GM19397 (cell line): ENCODE results near the gene TCF7L2.

Experiments used
- ATAC-seq: cut with Tn5 transposase; IDR thresholded peaks from one replicate; pipeline ENCODE4 v1.9.1; 2021; ENCODE audit warnings: mild to moderate bottlenecking, moderate library complexity; ENCODE audit not compliant: unreplicated experiment

Gene TCF7L2

GRCh38 chr10:113139699-113140098, 189.7 kb downstream of the TCF7L2 start:
- ATAC-seq, result no peak

GRCh38 chr10:113140143-113141011, 190.3 kb downstream of the TCF7L2 start:
- ATAC-seq, result no peak

- no peak for ATAC-seq
Observed at GRCh38 chr10:113142601-113143362, 192.7 kb downstream of the TCF7L2 start.

GRCh38 chr10:113144576-113144975, 194.5 kb downstream of the TCF7L2 start:
- ATAC-seq, result no peak

- ATAC-seq, result no peak
Observed at GRCh38 chr10:113148071-113148825, 198.2 kb downstream of the TCF7L2 start.

GRCh38 chr10:113148901-113149300, 198.9 kb downstream of the TCF7L2 start:
- ATAC-seq, result no peak

GRCh38 chr10:113149626-113150025, 199.6 kb downstream of the TCF7L2 start:
- no peak for ATAC-seq

GRCh38 chr10:113151190-113151666, 201.2 kb downstream of the TCF7L2 start:
- ATAC-seq, result no peak

- ATAC-seq, result no peak
Observed at GRCh38 chr10:113153493-113154102, 203.6 kb downstream of the TCF7L2 start.

- ATAC-seq, result no peak
Observed at GRCh38 chr10:113157441-113157840, 207.4 kb downstream of the TCF7L2 start.

GRCh38 chr10:113158183-113158582, 208.1 kb downstream of the TCF7L2 start:
- ATAC-seq, result no peak

- ATAC-seq, result no peak
Observed at GRCh38 chr10:113159563-113159962, 209.5 kb downstream of the TCF7L2 start.

GRCh38 chr10:113160641-113161040, 210.6 kb downstream of the TCF7L2 start:
- ATAC-seq, result no peak

GRCh38 chr10:113161066-113161465, 211.0 kb downstream of the TCF7L2 start:
- no peak for ATAC-seq

- no peak for ATAC-seq
Observed at GRCh38 chr10:113162960-113163359, 212.9 kb downstream of the TCF7L2 start.

- no peak for ATAC-seq
Observed at GRCh38 chr10:113165673-113166072, 215.6 kb downstream of the TCF7L2 start.

GRCh38 chr10:113167702-113168101, 217.7 kb downstream of the TCF7L2 start:
- ATAC-seq, result no peak

GRCh38 chr10:113168584-113168983, 218.5 kb downstream of the TCF7L2 start:
- no peak for ATAC-seq

GRCh38 chr10:113169111-113169510, 219.1 kb downstream of the TCF7L2 start:
- no peak for ATAC-seq

GRCh38 chr10:113169853-113170460, 219.9 kb downstream of the TCF7L2 start:
- peak; percentile 89 for ATAC-seq
